Amniotic stem cell (primary cell): ENCODE results near the gene KCP.
"Not testable (repeated sequence)": the region's sequence is repeated elsewhere in the genome, so short reads cannot be mapped to it uniquely, and the experiment has no call there.

Source experiments
- DNase-seq: peaks from one replicate; lab custom pipeline; 2025; lab: John Stamatoyannopoulos, UW

Gene KCP

GRCh38 chr7:128921866-128922440 is 11.4 kb upstream of the KCP start:
- DNase-seq = no peak

DNA sequence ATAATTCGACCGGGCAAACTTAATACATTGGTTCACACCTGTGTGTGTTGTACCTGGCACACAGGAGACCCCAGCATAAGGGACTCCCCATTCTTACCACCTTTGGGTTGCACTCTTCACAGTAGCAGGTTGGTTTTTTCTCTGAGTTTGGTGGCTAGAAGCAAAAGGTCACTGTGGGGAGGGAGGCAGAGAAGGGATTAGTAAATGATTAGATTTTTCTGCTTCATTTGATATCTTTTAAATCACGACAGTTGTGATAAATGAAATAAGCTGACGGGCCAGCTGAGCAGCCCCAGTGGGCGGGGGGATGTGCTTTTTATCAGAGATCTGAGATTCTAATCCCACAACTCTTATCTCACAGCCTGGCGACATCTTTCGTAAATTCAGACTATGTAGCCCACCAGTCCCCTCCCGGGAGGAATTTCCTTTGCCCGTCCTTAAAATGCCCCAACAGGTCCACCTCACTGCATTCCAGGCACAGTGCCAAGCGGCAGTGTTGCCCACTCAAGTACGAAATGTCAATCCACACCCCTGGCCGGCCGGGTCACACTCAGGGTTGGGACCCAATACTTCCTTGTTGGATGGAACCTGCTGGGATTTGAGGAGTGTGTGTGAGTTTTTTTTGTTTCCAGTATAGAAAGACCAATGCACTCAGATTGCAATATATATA is 10.5 kb upstream of the KCP start:
- DNase-seq = no peak

DNA sequence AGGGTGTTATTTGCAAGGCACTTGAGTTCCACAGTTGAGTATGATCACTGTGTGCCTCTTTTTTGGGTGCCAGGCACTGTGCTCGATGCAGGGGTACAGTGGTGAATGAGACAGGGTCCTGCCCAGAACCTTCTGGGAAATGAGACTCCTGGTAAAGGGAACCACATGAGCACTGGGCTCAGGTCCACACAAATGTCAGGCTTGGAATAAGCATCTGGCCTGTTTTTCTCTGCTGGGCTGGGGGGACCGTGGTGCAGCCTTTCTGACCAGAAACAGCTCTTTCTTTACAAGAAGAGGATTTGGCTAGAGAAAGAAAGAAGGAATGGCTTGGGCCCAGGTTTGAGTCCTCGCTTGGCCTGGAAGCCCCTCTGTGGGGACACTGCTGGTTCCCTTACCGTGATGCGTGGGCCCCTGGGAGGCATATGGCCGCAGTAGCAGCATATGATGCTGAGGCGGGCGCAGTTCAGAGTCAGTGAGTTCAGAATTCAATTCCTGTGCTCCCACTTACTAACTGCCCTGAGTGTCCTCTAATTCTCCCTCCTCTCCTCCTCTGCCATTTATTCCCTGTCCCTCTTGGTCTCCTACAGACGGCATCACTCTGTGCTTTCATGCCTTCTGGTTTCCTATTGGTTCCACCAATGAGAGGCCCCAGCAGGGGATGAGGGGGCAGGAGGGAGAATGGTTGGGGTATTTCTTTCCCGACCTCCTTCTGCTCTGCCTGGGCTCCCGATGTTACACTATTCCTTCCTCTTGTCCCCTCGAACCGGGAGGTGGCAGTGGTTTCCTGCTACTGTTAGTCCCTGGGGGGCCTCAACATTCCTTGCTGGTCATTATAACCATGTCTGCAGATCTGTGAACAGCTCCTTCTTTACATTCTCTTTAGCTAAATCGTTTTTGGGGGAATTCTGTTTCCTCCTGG is 9.6 kb upstream of the KCP start:
- DNase-seq = no peak

DNA sequence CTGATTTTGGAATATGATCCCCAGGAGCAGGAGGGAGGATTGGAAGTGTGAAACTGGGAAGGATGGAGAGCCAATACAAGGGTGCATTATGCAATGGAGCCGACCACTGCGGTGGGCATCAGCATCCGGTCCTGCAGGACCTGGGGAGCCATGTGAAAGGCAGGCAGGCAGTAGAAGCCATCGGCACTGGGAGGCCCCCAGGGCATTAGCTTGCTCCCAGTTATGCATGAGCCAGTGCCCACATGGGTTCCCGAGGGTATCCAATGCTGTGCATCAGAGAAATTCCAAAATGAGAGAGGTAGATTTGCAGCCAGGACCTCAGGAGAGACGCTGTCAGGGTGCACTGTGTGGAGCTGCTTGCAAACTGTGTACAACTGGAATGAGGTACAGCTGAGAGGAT is 8.7 kb upstream of the KCP start:
- no peak for DNase-seq

GRCh38 chr7:128918016-128918665 is 7.6 kb upstream of the KCP start:
- no peak for DNase-seq

DNA sequence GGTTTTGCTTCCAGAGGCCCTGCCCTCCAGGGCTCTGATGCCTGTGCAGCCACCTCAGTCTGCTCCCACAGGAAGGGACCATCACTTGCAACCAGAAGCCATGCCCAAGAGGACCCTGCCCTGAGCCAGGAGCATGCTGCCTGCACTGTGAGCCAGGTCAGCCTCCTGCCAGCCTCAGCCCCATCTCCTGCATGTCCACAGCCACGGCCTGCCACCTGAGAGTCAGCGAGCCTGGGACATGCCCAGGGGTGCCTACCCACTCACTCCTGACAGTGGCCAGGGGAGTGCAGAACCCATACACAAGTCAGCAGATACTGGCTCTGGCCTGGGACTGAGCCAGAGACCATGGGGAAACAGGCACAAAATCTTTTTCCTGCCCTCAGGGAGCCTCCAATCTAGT is 6.6 kb upstream of the KCP start:
- no peak for DNase-seq

- no peak for DNase-seq
Measured at GRCh38 chr7:128916643-128916915, 6.1 kb upstream of the KCP start.

DNA sequence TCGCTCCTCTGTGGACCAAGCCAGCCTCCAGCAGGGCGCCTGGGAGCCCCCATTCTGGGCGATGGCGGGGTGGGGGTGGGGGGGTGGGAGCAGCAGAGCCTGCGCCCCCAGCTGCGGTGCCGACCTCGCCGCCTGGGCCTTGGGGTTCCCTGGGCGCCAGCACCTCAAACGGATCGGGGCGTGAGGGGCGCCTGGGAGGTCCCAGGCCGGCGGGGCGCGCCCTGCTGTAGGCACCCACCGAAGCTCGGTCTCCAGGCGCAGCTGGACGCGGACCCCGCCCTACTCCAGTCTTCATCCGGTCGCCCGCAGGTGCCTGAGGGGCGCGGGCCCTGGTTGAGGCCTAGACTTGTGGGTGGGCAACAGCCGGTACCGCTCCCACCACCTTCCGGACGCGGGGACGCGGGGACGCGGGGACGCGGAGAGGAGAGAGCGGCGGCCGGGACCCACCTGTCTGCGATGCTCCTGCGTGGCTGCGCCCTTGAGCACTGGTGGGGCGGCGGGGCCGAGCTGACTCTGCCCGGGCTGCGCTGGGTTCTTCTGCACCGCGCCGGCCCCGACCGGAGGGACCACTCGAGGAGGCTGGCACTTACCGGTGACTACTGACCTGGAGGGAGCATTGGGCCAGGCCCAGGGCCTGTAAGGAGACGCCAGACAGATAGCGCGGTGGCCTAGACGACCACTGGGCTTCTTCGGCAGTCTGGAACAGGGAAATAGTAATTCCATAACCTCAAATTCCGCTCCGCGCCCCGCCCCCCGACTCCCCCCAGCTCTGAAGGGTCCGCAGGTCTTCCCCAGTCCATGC is 5.5 kb upstream of the KCP start:
- DNase-seq = no peak

- DNase-seq = no peak
Measured at GRCh38 chr7:128915271-128915819, 4.8 kb upstream of the KCP start.

GRCh38 chr7:128914566-128915151 is 4.2 kb upstream of the KCP start:
- no peak for DNase-seq

- DNase-seq = no peak
Measured at GRCh38 chr7:128913870-128914565, 3.5 kb upstream of the KCP start.

DNA sequence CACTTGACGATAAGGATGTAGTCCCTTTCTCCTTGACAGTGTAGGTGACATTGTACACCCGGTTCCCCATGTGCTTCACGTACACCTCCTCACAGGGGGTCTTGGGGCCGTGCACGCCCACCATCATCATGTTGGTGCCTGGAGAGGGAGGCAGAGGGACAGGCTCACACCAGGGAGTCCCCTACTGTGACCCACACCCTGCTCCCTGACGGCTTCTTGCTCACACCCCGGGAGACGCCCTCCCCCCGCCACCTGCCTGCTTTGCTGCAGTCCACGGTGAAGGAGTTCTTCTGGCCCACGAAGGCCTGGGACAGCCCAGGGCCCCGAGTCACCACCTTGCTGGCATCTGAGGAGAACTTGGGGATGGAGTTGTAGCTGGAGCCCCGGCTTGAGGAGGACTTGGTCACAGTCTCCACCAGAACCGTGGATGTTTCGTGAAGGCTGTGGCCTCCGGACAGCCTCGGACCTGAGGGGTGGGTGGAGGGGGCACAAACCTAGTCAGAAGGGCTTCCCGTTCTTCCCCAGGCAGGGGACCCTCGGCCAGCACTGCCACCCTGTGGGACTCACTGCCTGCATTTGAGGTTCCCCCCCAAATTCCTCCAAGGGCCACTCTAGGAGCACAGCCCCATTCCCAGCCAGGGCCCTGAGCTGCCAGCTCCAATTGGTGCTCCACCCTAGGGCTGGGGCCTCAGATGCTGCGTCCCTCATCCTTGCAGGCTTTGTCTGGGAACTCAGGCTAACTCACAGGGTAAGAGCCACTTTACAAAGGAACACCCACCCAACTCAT is 2.4 kb upstream of the KCP start:
- DNase-seq = not testable (repeated sequence)

DNA sequence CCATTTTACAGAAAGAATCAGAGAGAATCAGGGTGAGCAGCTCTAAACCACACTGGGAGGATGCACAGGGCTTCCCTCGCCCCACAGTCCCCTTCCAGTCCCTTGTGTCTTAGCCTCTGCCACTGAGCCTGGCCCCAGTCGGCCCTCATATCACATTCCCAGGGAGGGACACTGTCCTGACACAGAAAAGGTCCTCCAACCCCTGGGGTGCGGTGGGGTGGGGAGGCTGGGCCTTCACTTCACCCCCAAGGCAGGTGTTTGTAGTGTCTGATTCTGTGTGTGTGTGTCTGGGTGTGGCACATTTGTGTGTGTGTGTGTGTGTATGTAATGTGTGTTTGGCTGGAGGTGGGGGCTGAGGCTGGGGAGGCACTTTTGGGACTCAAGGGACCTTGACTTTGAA is 1.8 kb upstream of the KCP start:
- no peak for DNase-seq

DNA sequence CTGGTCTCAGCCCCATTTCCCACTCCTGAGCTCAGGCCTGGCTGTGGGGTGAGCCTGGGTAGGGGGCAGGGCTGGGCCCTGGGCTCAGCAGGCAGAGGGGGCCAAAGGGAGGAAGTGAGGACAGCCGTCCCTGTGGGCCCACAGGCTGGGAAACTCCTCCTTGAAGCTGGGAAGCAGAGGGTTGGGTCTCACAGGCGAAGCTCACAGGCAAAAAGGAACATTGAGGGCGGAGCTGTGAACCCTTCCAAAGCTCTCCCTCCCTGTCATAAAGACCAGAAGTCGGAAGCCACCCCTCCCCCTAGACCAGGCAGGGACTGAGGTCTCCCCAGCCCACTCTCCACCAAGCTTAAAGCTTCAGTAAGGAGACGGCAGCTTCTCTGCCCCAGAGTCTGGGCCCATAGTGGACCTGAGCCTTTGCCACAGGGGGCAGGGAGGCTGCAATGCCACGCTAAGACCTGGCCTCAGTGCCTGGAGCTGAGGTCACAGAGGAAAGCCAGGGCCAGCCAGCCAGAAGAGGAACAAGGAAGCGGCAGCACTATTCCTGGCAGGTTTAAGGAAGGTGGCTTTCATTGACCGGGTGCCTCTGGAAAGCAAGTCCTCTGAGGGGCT is 1.0 kb upstream of the KCP start:
- no peak for DNase-seq

GRCh38 chr7:128909625-128910568 is 612 bp downstream of the KCP start:
- DNase-seq = no peak

DNA sequence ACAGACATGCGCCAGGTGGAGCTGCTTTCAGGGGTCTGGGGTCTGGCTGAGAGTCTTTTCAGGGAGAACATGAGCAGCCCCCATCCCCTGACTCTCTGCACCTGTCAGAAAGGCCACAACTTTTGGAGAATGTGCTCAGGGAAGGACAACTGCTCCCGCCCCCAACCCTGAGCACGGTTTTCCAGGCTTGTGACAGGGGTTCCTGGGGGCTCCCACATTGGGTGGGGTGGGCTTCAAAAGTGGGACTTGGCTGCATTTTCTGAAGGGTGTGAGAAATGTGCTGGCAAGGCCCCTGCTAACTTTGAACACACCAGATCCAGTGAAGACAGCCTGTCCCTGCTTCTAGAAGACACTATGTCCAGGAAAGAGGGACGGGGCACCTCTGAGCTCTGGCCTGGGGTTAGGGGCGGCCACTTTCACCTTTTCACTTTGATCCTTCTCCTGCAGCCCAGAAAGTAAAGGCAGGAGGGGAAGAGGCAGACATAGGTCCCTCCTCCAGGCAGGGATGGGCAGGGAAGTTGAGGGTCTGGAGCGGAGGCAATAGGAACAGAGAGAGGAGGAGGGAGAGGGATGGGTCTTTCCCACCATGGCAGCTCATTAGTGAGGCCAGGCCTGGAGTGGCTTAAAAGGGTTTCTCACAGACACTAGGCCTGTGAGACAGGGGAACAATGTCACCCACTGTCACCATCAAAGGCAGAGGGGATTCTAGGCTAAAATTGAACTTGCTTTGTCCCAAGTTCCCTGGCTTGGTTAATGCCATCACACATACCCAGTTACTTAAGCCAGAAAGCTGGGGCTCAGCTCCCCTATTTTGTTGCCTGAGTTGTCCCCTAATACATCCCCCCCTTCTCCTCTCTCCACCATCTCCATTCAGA is 1.5 kb downstream of the KCP start:
- DNase-seq = no peak
